SH-SY5Y (cell line): Measurements from ENCODE around the gene WNT8A.

Source experiments
- GATA2 ChIP-seq: IDR thresholded peaks from 2 replicates; pipeline ENCODE4 v1.6.1; 2011; ENCODE audit warnings: mild to moderate bottlenecking, low read depth, low read length
- GATA3 ChIP-seq: IDR thresholded peaks from 2 replicates; pipeline ENCODE4 v1.6.1; 2011; ENCODE audit warnings: low read depth, mild to moderate bottlenecking, low read length, moderate library complexity

GRCh38 chr5:138115254-138115653, 31.4 kb downstream of the WNT8A start:
- TF ChIP-seq GATA2 = no peak
- no peak for TF ChIP-seq GATA3
